Activated T-cell treated with anti-CD3 and anti-CD28 coated beads, Interleukin-2, amount 50 U/mL, for 72 hours (primary cell): Measurements from ENCODE around the gene OR2W1. TPM values are rescaled to one million over a fixed set of nuclear protein-coding genes. Genes with fewer than 3 reads are reported as not detected.

Experiments
- total RNA-seq, 2 donors: library from RNA; stranded (reverse); gene quantifications; one replicate each; pipeline ENCODE4 v1.2.3, GENCODE V29; 2022

OR2W1 gene
- total RNA-seq, 2 donors from 2014 or later, result not detected

Other genes with a start within 250 kb of the OR2W1 start
- gene TRIM27, start 121.2 kb downstream of the OR2W1 start, total RNA-seq, result 10 to 100 TPM; 50.7 to 51.1 TPM
- gene ZNF311, start 39.9 kb downstream of the OR2W1 start, total RNA-seq, result 1 to 10 TPM; 1.6 to 2.1 TPM
- not detected for gene OR2B3, start 42.1 kb upstream of the OR2W1 start, total RNA-seq
- not detected for gene OR2J1, start 54.3 kb upstream of the OR2W1 start, total RNA-seq
- gene OR2J3, start 62.9 kb upstream of the OR2W1 start, total RNA-seq, result not detected
- not detected for gene OR2J2, start 125.7 kb upstream of the OR2W1 start, total RNA-seq